H9 (cell line): ENCODE data around the gene TMEM134. TPM values are rescaled to one million over a fixed set of nuclear protein-coding genes. Genes with fewer than 3 reads are reported as not detected.
A peak's percentile ranks its signal among the peaks of the same experiment; 100 is the strongest.

Experiments used
- DNase-seq: peaks from one replicate; pipeline ENCODE4 v3.0.0-alpha.2; 2017
- H2AFZ ChIP-seq: one replicate; pipeline ENCODE4 v1.6.1; 2013; ENCODE audit warnings: mild to moderate bottlenecking, low read length, control low read depth, moderate library complexity
- H2AK5ac ChIP-seq: 2 replicates; pipeline ENCODE4 v1.6.1; 2013; ENCODE audit warnings: low read length, control low read depth, mixed read lengths; ENCODE audit not compliant: insufficient read length
- H2BK120ac ChIP-seq: one replicate; pipeline ENCODE4 v1.6.1; 2013; ENCODE audit warnings: low read depth, mild to moderate bottlenecking, low read length, control low read depth, inconsistent platforms; ENCODE audit not compliant: poor library complexity, severe bottlenecking
- H2BK12ac ChIP-seq: 2 replicates; pipeline ENCODE4 v1.6.1; 2013; ENCODE audit warnings: low read length, control low read depth, mixed read lengths, low read depth; ENCODE audit not compliant: insufficient read length
- H2BK15ac ChIP-seq: 2 replicates; pipeline ENCODE4 v1.6.1; 2013; ENCODE audit warnings: low read depth, low read length, control low read depth
- H2BK20ac ChIP-seq: one replicate; pipeline ENCODE4 v1.6.1; 2013; ENCODE audit warnings: low read depth, mild to moderate bottlenecking, low read length, control low read depth, inconsistent platforms; ENCODE audit not compliant: poor library complexity, severe bottlenecking
- H2BK5ac ChIP-seq: 2 replicates; pipeline ENCODE4 v1.6.1; 2013; ENCODE audit warnings: low read length, control low read depth, mixed read lengths; ENCODE audit not compliant: insufficient read length
- H3K14ac ChIP-seq: 2 replicates; pipeline ENCODE4 v1.6.1; 2013; ENCODE audit warnings: low read length, control low read depth; ENCODE audit not compliant: insufficient read depth
- H3K18ac ChIP-seq: 2 replicates; pipeline ENCODE4 v1.6.1; 2013; ENCODE audit warnings: low read depth, mild to moderate bottlenecking, mixed read lengths, low read length, control low read depth; ENCODE audit not compliant: insufficient read length
- H3K23ac ChIP-seq: 2 replicates; pipeline ENCODE4 v1.6.1; 2013; ENCODE audit warnings: low read length, control low read depth, mixed read lengths, low read depth; ENCODE audit not compliant: insufficient read length
- H3K23me2 ChIP-seq: 2 replicates; pipeline ENCODE4 v1.6.1; 2013; ENCODE audit warnings: low read depth, mild to moderate bottlenecking, mixed read lengths, low read length, control low read depth; ENCODE audit not compliant: insufficient read length, poor library complexity, severe bottlenecking
- H3K27ac ChIP-seq: 2 replicates; pipeline ENCODE4 v1.5.1; 2013; ENCODE audit warnings: low read length, control low read depth, mixed read lengths, low read depth; ENCODE audit not compliant: insufficient read length
- H3K27me3 ChIP-seq: 2 replicates; pipeline ENCODE4 v1.6.1; 2013; ENCODE audit warnings: low read length, control low read depth, inconsistent platforms; ENCODE audit not compliant: insufficient read depth
- H3K4ac ChIP-seq: 2 replicates; pipeline ENCODE4 v1.6.1; 2013; ENCODE audit warnings: low read depth, mild to moderate bottlenecking, control low read depth, inconsistent platforms, low read length, moderate library complexity
- H3K4me1 ChIP-seq: 2 replicates; pipeline ENCODE4 v1.6.1; 2013; ENCODE audit warnings: low read length, control low read depth, inconsistent platforms; ENCODE audit not compliant: insufficient read depth
- H3K4me2 ChIP-seq: 2 replicates; pipeline ENCODE4 v1.6.1; 2013; ENCODE audit warnings: low read length, control low read depth, mixed read lengths; ENCODE audit not compliant: insufficient read length, insufficient read depth
- H3K56ac ChIP-seq: 2 replicates; pipeline ENCODE4 v1.6.1; 2013; ENCODE audit warnings: low read depth, mild to moderate bottlenecking, mixed read lengths, low read length, control low read depth; ENCODE audit not compliant: insufficient read length
- H3K79me1 ChIP-seq: 2 replicates; pipeline ENCODE4 v1.6.1; 2013; ENCODE audit warnings: low read depth, mild to moderate bottlenecking, moderate library complexity, low read length, control low read depth, inconsistent platforms; ENCODE audit not compliant: insufficient read depth, poor library complexity, severe bottlenecking
- H3K79me2 ChIP-seq: 2 replicates; pipeline ENCODE4 v1.6.1; 2013; ENCODE audit warnings: low read length, control low read depth, inconsistent platforms; ENCODE audit not compliant: insufficient read depth
- H3K9ac ChIP-seq: 2 replicates; pipeline ENCODE4 v1.6.1; 2013; ENCODE audit warnings: low read length, control low read depth, mixed read lengths; ENCODE audit not compliant: insufficient read length; ENCODE audit errors: extremely low read depth
- H3K9me3 ChIP-seq: one replicate; pipeline ENCODE4 v1.6.1; 2013; ENCODE audit warnings: low read depth, low read length, inconsistent platforms; ENCODE audit not compliant: control insufficient read depth
- H3T11ph ChIP-seq: one replicate; pipeline ENCODE4 v1.6.1; 2013; ENCODE audit warnings: mild to moderate bottlenecking, low read length, control low read depth, inconsistent platforms
- H4K20me1 ChIP-seq: one replicate; pipeline ENCODE4 v1.6.1; 2013; ENCODE audit not compliant: control insufficient read depth, insufficient read length, insufficient read depth
- H4K5ac ChIP-seq: 2 replicates; pipeline ENCODE4 v1.6.1; 2013; ENCODE audit warnings: low read depth, mild to moderate bottlenecking, mixed read lengths, low read length, control low read depth; ENCODE audit not compliant: insufficient read length
- H4K8ac ChIP-seq: replicated peaks from 2 replicates; pipeline ENCODE4 v1.6.1; 2013; ENCODE audit warnings: low read length, control low read depth, mixed read lengths, low read depth; ENCODE audit not compliant: insufficient read length
- H4K91ac ChIP-seq: 2 replicates; pipeline ENCODE4 v1.6.1; 2013; ENCODE audit warnings: low read depth, mild to moderate bottlenecking, moderate library complexity, mixed read lengths, low read length, control low read depth; ENCODE audit not compliant: insufficient read length
- H3K27ac Mint-ChIP-seq, 3 experiments: 2 replicates in 2 of 3; 3 replicates in 1 of 3; pipeline ENCODE4 v1.8.0; 2020 to 2021; ENCODE audit warnings: mixed read lengths in 3 of 3, mild to moderate bottlenecking in 1 of 3, moderate library complexity in 1 of 3
- H3K27me3 Mint-ChIP-seq: 2 replicates; pipeline ENCODE4 v1.8.0; 2021; ENCODE audit warnings: low read depth, mild to moderate bottlenecking, moderate library complexity, mixed read lengths
- H3K36me3 Mint-ChIP-seq, 3 experiments: 2 replicates in 2 of 3; 3 replicates in 1 of 3; pipeline ENCODE4 v1.8.0; 2020 to 2021; ENCODE audit warnings: low read depth in 3 of 3, mixed read lengths in 3 of 3; ENCODE audit not compliant: insufficient read depth in 1 of 3
- H3K4me1 Mint-ChIP-seq, 2 experiments: 2 replicates each; pipeline ENCODE4 v1.8.0; 2020; ENCODE audit warnings: mixed read lengths in 2 of 2
- H3K4me3 Mint-ChIP-seq, 2 experiments: 2 replicates in 1 of 2; 3 replicates in 1 of 2; pipeline ENCODE4 v1.8.0; 2020 to 2021; ENCODE audit warnings: mild to moderate bottlenecking in 2 of 2, mixed read lengths in 2 of 2, moderate library complexity in 1 of 2
- H3K9me3 Mint-ChIP-seq, 2 experiments: 2 replicates in 1 of 2; 3 replicates in 1 of 2; pipeline ENCODE4 v1.8.0; 2020; ENCODE audit warnings: mild to moderate bottlenecking in 2 of 2, mixed read lengths in 2 of 2, moderate library complexity in 1 of 2
- WGBS: extraction: QIAGEN DNeasy Blood & Tissue Kit; methylation state at CpG from one replicate; pipeline ENCODE4 v1.1.7; 2013; ENCODE audit warnings: missing lambda C conversion rate, low lambda C conversion rate, mixed read lengths; ENCODE audit not compliant: insufficient read length; ENCODE audit errors: extremely low coverage; 5-methylcytosine and 5-hydroxymethylcytosine counted together
- total RNA-seq: library from RNA; stranded (reverse); gene quantifications from 2 replicates; pipeline ENCODE4 v1.2.1, GENCODE V29; 2021
- TF ChIP-seq, protein P1 (sequence below): fragments of 200-600 bp; sonication (generic); conservative IDR thresholded peaks from 3 replicates; pipeline ENCODE4 v1.8.0; 2021; ENCODE audit warnings: antibody characterized with exemption, mild to moderate bottlenecking

Gene TMEM134
- total RNA-seq, 1 experiment from 2014 or later = 53.6 TPM

DNA sequence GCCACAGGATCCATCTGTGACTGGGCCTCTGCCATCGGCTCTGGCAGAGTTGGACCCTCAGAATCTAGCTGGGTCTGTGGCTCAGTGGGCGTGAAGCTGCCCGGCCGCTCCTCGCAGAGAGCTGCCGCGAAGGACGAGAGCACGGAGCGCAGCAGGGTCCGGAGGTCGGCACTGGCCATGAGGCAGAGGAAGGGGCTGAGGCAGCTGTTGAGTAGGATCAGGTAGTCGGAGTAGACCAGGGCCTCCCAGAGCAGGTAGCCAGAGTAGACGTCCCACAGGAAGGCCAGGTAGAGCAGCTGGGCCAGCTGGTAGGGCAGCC, 17.4 kb downstream of the TMEM134 start:
- WGBS = no CpG with 5 or more reads among the region's 14 CpGs
- no peaks in the 10 kb centered on the region for H3K27me3 ChIP-seq
- H4K8ac ChIP-seq = no peak overlapping the region
- H3K27ac ChIP-seq = no peak overlapping the region
- H3K18ac ChIP-seq = no peak overlapping the region
- H3K56ac ChIP-seq = no peak overlapping the region
- no peak overlapping the region for H3K4ac ChIP-seq
- H3K9me3 ChIP-seq = no peaks in the 10 kb centered on the region
- Mint-ChIP-seq H3K4me3 (peak overlapping the region in 1 of 2 experiments; percentile 45; a peak in 1 of 5 replicates), H3K27ac (peak overlapping the region in 1 of 3 experiments; percentile 68; a peak in 1 of 7 replicates), H3K36me3 (no peaks in the 10 kb centered on the region; a peak in 1 of 7 replicates), H3K4me1 (0 out of 4 replicates have a peak, but pooled peaks cover 2 to 4% of the 10 kb centered on the region in 2 experiments), H3K27me3 (peaks cover 11% of the 10 kb centered on the region), H3K9me3 (no peaks in the 10 kb centered on the region; a peak in 1 of 5 replicates)
- H3K4me2 ChIP-seq = no peak overlapping the region
- no peaks in the 10 kb centered on the region for H3K79me1 ChIP-seq
- TF ChIP-seq, protein P1, sequence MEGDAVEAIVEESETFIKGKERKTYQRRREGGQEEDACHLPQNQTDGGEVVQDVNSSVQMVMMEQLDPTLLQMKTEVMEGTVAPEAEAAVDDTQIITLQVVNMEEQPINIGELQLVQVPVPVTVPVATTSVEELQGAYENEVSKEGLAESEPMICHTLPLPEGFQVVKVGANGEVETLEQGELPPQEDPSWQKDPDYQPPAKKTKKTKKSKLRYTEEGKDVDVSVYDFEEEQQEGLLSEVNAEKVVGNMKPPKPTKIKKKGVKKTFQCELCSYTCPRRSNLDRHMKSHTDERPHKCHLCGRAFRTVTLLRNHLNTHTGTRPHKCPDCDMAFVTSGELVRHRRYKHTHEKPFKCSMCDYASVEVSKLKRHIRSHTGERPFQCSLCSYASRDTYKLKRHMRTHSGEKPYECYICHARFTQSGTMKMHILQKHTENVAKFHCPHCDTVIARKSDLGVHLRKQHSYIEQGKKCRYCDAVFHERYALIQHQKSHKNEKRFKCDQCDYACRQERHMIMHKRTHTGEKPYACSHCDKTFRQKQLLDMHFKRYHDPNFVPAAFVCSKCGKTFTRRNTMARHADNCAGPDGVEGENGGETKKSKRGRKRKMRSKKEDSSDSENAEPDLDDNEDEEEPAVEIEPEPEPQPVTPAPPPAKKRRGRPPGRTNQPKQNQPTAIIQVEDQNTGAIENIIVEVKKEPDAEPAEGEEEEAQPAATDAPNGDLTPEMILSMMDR = no peak
- no peaks in the 10 kb centered on the region for H3K79me2 ChIP-seq
- no peaks in the 10 kb centered on the region for H4K20me1 ChIP-seq
- H3K23ac ChIP-seq = no peak overlapping the region
- H2BK120ac ChIP-seq = no peak overlapping the region
- no peak overlapping the region for H4K5ac ChIP-seq
- no peak overlapping the region for H2AFZ ChIP-seq
- H2BK15ac ChIP-seq = no peak overlapping the region
- H3K9ac ChIP-seq = no peak overlapping the region
- no peak overlapping the region for H2AK5ac ChIP-seq
- H3K14ac ChIP-seq = no peak overlapping the region; the same call in 1 of the 2 replicates
- H3K4me1 ChIP-seq = no peaks in the 10 kb centered on the region
- DNase-seq = no peak
- no peak overlapping the region for H4K91ac ChIP-seq
- no peak overlapping the region for H2BK20ac ChIP-seq
- H2BK12ac ChIP-seq = no peak overlapping the region
- H3K23me2 ChIP-seq = peaks cover 3% of the 10 kb centered on the region
- H3T11ph ChIP-seq = no peak overlapping the region
- H2BK5ac ChIP-seq = no peak overlapping the region
